ENCODE measurements around the gene CENPA.
"Not testable (repeated sequence)": the region's sequence is repeated elsewhere in the genome, so short reads cannot be mapped to it uniquely, and the experiment has no call there.

Gene CENPA

GRCh38 chr2:26785431-26786206, at the start of gene CENPA:
Gene CENPA, plus strand, starts transcription at chr2:26786056. Its CDS starts 141 bp downstream, at chr2:26786197.
- DNase-seq: peak; percentile 98

- DNase-seq: no peak
Observed at GRCh38 chr2:26737221-26737620, 48.6 kb upstream of the CENPA start.

GRCh38 chr2:26738481-26738880, 47.4 kb upstream of the CENPA start:
- DNase-seq: no peak

GRCh38 chr2:26739514-26739913, 46.3 kb upstream of the CENPA start:
- DNase-seq: no peak

DNA sequence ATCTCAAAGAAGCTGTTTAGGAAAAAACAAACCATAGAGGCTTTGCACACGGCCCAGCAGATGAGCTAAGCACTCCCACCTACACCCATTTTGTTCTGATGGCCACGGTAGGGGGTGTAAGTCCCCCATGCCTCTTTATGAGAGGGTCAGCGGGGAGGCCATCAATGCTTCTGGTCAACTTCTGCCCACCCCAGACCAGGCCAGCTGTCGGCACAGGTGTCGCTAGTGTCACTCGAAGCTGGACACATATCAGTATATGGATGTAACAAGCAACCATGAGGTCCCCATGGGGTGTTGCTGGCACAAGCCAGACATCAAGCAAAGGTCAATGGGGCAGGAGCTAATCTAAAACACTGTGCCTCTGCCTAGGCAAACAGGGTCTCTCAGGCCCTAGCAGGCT, 45.5 kb upstream of the CENPA start:
- DNase-seq: no peak

DNA sequence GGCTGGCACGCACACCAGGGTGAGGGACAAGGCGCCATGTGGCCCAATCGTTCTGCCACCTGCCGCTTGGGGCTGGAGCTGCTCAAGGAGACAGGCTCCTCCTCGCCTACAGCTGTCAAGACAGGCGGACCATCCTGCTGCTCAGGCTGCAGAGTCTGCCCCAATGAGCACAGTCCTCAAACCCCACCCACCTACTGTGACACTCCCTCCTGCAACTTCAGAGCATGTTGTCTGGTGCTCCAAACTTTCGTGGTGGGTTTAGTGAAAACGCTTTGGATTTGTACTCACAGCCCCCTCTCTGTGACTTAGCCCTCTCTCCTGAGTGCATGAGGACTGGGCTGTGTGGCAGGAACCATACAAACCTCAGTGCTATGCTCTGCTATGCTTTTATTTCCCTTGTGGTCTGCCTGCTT, 45.0 kb upstream of the CENPA start:
- DNase-seq: no peak

DNA sequence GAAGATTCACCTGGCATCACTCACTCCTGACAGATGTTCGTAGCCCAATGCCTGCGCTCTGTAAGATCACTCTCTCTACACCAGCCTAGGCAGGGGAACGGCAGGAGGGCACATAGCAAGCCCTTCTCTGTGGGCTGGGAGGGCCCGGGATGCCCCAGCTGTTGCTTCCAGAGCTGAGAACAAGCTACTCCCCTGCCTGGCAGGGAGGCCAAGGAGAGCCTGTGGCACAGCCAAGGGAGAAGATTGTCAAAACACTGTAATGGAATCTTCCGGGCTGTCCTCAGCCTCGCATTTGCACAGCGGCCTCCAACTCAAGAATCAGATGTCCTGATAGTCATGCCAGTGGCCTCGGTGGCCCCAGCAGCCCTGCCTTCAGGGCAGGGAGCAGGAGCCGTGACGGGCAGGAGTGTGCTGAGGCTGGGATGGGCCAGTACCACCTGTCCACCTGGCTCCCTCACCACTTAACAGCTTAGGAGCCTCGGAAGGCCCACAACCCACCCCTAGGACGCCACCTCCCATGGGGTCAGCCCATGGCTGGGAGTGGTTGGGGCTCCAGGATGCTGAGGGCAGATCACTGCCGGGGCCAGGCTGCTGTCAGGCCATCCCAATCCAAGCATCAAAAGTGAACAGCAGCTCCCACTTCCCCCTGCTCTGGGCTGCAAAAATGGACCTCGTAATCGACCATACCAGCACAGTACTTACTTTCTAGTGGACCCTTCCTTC, 43.6 kb upstream of the CENPA start:
- no peak for DNase-seq

DNA sequence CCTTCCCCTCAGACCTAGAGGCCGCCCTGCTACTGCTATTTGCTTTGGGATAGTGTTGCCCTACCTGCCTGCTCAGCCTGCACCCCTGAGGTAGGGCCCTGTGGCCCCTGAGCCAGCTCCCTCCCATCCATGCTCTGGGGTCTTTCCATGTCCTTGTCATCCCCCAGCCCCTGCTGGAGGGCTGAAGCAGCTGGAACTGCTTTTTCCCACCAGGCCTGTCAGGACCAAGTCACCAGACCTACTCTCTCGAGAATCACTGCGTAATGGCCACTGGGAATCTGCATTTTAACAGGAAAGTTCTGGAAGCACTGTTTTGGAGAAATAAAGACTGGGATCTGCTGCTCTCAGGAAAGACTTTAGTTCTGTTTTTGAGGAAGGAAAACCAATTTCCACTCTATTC, 42.0 kb upstream of the CENPA start:
- DNase-seq: no peak

DNA sequence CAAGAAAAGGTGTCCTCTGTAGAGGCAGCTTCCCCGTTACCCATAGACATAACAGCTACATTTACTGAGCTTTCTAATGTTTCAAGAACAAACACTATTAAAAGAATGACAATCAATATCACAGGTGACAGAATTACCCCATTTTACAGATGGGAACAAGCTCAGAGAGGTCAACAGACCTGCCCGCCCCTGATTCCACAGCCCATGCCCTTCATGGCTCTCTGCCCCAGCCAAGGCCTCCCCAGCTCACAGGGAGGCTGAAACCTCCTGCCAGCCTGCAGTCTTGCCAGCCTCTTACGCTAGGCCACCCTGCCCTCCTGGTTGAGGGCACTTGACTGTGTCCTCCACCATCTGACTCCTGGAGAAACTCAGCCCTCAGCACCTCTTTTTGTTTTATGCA, 40.9 kb upstream of the CENPA start:
- DNase-seq: no peak

DNA sequence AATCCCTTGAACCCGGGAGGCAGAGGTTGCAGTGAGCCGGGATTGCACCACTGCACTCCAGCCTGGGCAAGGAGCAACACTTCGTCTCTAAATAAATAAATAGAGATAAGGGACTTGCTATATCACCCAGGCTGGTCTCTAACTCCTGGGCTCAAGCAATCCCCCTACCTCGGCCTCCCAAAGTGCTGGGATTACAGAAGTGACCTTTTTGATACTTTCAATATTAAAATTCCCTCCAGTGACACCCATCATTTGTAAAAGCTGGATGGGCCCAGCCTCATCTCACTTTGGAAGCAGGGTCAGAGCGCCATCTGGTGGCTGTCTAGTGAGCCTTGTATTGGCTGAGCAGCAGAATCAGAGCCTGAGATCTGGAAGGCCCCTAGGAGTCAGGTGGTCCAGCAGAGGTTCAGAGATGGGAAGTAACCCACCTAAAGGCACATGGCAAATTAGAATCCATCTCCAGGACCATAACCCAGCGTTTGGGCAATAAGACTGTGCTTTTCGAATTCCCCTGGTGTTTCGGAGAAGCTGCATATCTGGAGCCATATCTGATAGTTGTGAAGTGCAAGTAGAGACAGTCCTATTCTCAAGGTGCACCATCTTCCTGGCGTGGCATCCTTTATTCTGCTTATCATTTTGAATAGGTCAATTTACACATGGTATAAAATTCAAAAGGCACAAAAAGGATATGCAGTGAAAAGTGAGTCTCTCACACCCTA, 40.1 kb upstream of the CENPA start:
- peak; percentile 55 for DNase-seq

DNA sequence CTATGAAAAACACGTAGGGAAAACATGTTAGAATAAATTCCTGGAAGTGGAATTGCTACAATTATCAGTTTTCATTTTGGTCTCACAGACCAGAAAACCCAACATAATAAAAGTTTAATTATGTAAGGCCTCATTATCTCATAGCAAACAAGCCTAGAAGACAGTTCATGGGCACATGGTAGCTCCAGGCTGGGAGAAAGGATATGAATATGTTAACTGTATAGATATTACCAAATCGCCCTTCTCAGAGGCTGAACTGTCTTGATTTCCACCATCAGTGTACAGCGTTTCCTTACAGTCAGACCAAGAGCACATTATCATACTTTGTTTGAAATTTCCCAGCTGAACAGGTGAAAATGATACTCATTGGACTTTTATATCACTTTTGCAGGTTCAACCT, 38.9 kb upstream of the CENPA start:
- DNase-seq: no peak

DNA sequence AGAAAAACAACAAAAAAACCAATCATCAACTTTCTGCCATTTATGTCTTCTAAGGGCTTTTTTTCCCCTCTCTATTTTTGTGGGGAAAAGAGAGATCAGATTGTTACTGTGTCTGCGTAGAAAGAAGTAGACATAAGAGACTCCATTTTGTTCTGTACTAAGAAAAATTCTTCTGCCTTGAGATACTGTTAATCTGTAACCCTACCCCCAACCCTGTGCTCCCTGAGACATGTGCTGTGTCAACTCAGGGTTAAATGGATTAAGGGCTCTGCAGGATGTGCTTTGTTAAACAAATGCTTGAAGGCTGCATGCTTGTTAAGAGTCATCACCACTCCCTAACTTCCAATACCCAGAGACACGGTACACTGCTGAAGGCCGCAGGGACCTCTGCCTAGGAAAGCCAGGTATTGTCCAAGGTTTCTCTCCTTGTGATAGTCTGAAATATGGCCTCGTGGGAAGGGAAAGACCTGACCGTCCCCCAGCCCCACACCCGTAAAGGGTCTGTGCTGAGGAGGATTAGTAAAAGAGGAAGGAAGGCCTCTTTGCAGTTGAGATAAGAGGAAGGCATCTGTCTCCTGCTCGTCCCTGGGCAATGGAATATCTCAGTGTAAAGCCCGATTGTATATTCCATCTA, 36.0 kb upstream of the CENPA start:
- DNase-seq: not testable (repeated sequence)

DNA sequence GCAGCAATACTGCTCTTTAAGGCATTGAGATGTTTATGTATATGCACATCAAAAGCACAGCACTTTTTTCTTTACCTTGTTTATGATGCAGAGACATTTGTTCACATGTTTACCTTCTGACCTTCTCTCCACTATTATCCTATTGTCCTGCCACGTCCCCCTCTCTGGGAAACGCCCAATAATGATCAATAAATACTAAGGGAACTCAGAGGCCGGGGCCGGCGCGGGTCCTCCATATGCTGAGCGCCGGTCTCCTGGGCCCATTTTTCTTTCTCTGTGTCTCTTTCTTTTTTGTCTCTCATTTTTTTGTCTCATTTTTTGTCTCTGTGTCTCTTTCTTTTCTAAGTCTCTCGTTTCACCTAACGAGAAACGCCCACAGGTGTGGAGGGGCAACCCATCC, 35.4 kb upstream of the CENPA start:
- DNase-seq: not testable (repeated sequence)

DNA sequence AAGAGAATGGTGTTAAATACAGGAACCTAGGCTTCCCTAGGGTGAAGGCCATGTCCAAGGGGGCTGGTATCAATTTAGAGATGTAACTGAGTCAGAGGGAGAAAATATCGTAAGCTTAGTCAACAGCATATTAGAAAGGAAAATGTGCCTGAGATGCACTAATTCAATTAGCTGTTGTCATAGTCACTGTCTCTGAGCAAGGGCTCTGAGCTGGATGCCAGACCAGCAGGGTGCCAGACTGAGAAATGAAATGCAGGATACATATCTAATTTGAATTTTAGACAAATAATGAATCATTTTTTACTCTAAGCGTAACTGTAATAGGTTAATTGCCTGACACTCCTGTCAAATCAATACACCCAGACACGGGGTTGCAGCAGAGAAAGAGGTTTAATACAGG, 33.2 kb upstream of the CENPA start:
- no peak for DNase-seq

DNA sequence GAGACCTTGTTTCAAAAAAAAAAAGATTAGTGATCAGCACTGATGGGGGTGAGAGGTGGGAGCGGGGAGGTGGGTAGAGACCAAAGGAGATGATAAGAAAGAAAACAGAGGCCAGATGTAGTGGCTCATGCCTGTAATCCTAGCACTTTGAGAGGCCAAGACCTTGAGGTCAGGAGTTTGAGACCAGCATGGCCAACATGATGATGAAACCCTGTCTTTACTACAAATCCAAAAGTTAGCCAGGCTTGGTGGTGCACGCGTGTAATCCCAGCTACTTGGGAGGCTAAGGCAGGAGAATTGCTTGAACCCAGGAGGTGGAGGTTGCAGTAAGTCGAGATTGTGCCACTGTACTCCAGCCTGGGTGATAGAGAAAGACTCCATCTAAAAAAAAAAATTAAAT, 31.3 kb upstream of the CENPA start:
- DNase-seq: no peak

- no peak for DNase-seq
Observed at GRCh38 chr2:26754972-26755670, 30.7 kb upstream of the CENPA start.

- DNase-seq: no peak
Observed at GRCh38 chr2:26756337-26756736, 29.5 kb upstream of the CENPA start.

GRCh38 chr2:26757873-26758789, 27.7 kb upstream of the CENPA start:
- DNase-seq: peak; percentile 88

DNA sequence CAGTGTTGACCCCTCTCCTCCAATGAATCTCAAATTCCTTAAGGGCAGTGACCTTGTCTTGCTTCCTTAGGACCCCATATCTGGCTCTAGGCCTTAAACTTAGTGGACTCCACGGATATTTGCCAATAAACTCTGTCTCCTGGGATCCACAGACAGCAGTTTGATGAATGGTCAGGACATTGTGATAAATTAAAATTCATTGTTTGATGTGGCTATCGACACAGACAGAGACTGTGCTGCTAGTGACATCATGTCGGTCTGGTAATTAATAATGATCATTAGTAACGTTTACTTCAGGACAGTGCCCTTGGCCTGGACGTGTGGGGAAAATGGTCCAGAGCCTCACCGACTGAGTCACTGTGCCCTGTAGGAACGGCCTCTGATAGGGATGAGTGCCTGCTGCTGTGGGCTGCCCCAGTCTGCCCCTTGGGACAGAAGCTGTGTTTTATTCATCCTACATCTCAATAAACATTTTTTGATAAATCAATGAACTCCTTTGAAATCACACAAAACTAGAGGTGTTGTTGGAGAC, 27.0 kb upstream of the CENPA start:
- no peak for DNase-seq

DNA sequence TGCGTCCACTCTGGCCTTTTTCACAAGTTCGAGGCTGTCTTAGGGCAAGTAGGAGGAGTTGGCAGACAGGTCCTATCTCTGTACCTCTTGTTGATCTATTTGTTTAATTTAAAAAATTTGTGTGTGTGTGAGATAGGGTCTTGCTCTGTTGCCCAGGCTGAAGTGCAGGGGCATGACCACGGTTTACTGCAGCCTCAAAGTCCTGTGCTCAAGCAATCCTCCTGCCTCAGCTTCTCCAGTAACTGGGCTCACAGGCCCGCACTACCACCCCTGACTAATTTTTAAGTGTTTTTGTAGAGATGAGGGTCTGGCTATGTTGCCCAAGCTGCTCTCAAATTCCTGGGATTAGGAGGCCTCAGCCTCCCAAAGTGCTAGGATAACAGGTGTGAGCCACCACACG, 26.0 kb upstream of the CENPA start:
- no peak for DNase-seq

GRCh38 chr2:26760991-26761390, 24.9 kb upstream of the CENPA start:
- not testable (repeated sequence) for DNase-seq
